Spleen (tissue), 11 donors: ENCODE results near the gene GPX7. TPM values are rescaled to one million over a fixed set of nuclear protein-coding genes. Genes with fewer than 3 reads are reported as not detected.
A peak's percentile ranks its signal among the peaks of the same experiment; 100 is the strongest.

ENCODE experiments used
- DNase-seq: peaks from one replicate; pipeline ENCODE4 v3.0.0-alpha.2; 2020
- H3K27ac ChIP-seq, 8 donors: fragments of 200-600 bp; sonication (generic) in 7 of 8; 1 replicate in 4 of 8; 2 replicates in 4 of 8; pipeline versions ENCODE4 v1.5.0 to v1.8.0; 2016 to 2021; ENCODE audit warnings: inconsistent platforms in 4 of 8, mild to moderate bottlenecking in 4 of 8, moderate library complexity in 1 of 8
- H3K27me3 ChIP-seq, 7 donors: fragments of 200-600 bp; sonication (generic) in 6 of 7; replicated peaks in 1 of 7; 1 replicate in 4 of 7; 2 replicates in 3 of 7; pipeline versions ENCODE4 v1.5.0 to v1.8.0; 2016 to 2021; ENCODE audit warnings: inconsistent platforms in 3 of 7, mild to moderate bottlenecking in 1 of 7
- H3K36me3 ChIP-seq, 6 donors: fragments of 200-600 bp; sonication (generic) in 5 of 6; 1 replicate in 4 of 6; 2 replicates in 2 of 6; pipeline versions ENCODE4 v1.5.0 to v1.8.0; 2016 to 2021; ENCODE audit warnings: inconsistent platforms in 2 of 6
- H3K4me1 ChIP-seq, 6 donors: fragments of 200-600 bp; sonication (generic) in 5 of 6; 1 replicate in 3 of 6; 2 replicates in 3 of 6; pipeline versions ENCODE4 v1.5.0 to v1.8.0; 2016 to 2021; ENCODE audit warnings: inconsistent platforms in 3 of 6
- H3K4me3 ChIP-seq, 8 donors: fragments of 200-600 bp; sonication (generic) in 7 of 8; 1 replicate in 4 of 8; 2 replicates in 4 of 8; pipeline versions ENCODE4 v1.5.0 to v1.8.0; 2016 to 2021; ENCODE audit warnings: inconsistent platforms in 4 of 8, mild to moderate bottlenecking in 4 of 8, moderate library complexity in 2 of 8
- H3K9me3 ChIP-seq, 8 donors: fragments of 200-600 bp; sonication (generic) in 7 of 8; 1 replicate in 4 of 8; 2 replicates in 4 of 8; pipeline versions ENCODE4 v1.5.0 to v1.8.0; 2016 to 2021; ENCODE audit warnings: inconsistent platforms in 4 of 8
- CTCF ChIP-seq, 11 experiments: fragments of 200-600 bp in 7 of 11; fragments of 450-650 bp in 4 of 11; sonication (generic) in 4 of 11; IDR thresholded peaks in 8 of 11; conservative IDR thresholded peaks in 3 of 11; 1 replicate in 7 of 11; 2 replicates in 4 of 11; pipeline versions ENCODE4 v1.4.0 to v1.8.0; 2016 to 2021; ENCODE audit warnings: antibody characterized with exemption in 11 of 11, inconsistent platforms in 4 of 11, mild to moderate bottlenecking in 1 of 11
- POLR2A ChIP-seq, 3 donors: fragments of 450-650 bp; IDR thresholded peaks; one replicate each; pipeline ENCODE4 v1.5.1; 2017; ENCODE audit warnings: antibody characterized with exemption in 3 of 3, mild to moderate bottlenecking in 1 of 3
- POLR2AphosphoS5 ChIP-seq, 3 donors: sonication (generic); formaldehyde crosslinking; IDR thresholded peaks; one replicate each; pipeline ENCODE4 v1.5.1; 2017; ENCODE audit warnings: antibody characterized with exemption in 3 of 3
- WGBS, 5 donors: extraction: QIAGEN DNeasy Blood & Tissue Kit in 3 of 5; methylation state at CpG; one replicate each; pipeline versions ENCODE4 v1.1.5 to v1.1.7; 2013 to 2018; 5-methylcytosine and 5-hydroxymethylcytosine counted together
- intact Hi-C: fragments of 100-400 bp; cut with DNase I; formaldehyde crosslinking; loops from one replicate; pipeline ENCODE4 v1.15.0; 2023; ENCODE audit warnings: low total_unique reads
- polyA plus RNA-seq, 3 donors: library from polyadenylated mRNA; stranded (reverse); fragments of 200-250 nt; gene quantifications; one replicate each; pipeline ENCODE4 v1.2.1, GENCODE V29; 2013
- total RNA-seq, 7 donors: library from RNA; depleted of rRNA in 3 of 7; stranded (reverse); fragments of >200 nt in 3 of 7; fragmentation: NEBNext Ultra II Directional in 4 of 7; extraction: Animal tissue kit (Norgen Biotek cat#: 25700) in 4 of 7; gene quantifications; one replicate each; pipeline versions ENCODE4 v1.1.0 to v1.2.1, GENCODE V29; 2016 to 2021
- donor health status: healthy with polysubstance abuse.
- donor health status: DM: no; HTN: no; CAD: no; lungs with moderate emphysema.
- donor health status: DM: no; HTN: no; CAD: no.
- donor health status: Bipolar disorder and iron deficiency.
- donor health status: healthy.
- donor health status: DM: no; HTN: no; CAD: no.
- donor health status: DM: yes; HTN: yes; CAD: no.

Gene GPX7
- total and polyA plus RNA-seq, 10 donors = 6.4 to 24.7 (median 13.7) TPM

GRCh38 chr1:52559875-52560274 is 42.3 kb upstream of the GPX7 start:
- no peaks in the 10 kb centered on the region for H3K9me3 ChIP-seq
- peaks cover 0 to 2% (median 0%) of the 10 kb centered on the region in 6 donors for H3K4me1 ChIP-seq
- no peak overlapping the region for H3K27ac ChIP-seq
- H3K36me3 ChIP-seq = no peaks in the 10 kb centered on the region
- H3K4me3 ChIP-seq = no peak overlapping the region
- H3K27me3 ChIP-seq = no peaks in the 10 kb centered on the region
- intact Hi-C loops = loop anchor here (10.0 kb wide), 1 partner anchor 125 kb away; no protein-coding TSS in a partner anchor
- DNase-seq = no peak
- WGBS, 5 donors = 71 to 90% (median 83%) methylated on average over 2 of the region's 2 CpGs
- no peak for TF ChIP-seq POLR2A (IDR thresholded peaks at IDR 0.05)
- no peak for TF ChIP-seq POLR2AphosphoS5 (IDR thresholded peaks at IDR 0.05)
- TF ChIP-seq CTCF (IDR thresholded peaks at IDR 0.05 in 8 of 11, conservative IDR thresholded peaks at IDR 0.05 in 3 of 11) = no peak

GRCh38 chr1:52562766-52563165 is 39.4 kb upstream of the GPX7 start:
- Histone ChIP-seq H3K27ac (no peak overlapping the region), H3K4me3 (no peak overlapping the region), H3K9me3 (no peaks in the 10 kb centered on the region), H3K27me3 (no peaks in the 10 kb centered on the region), H3K36me3 (no peaks in the 10 kb centered on the region), H3K4me1 (peaks cover 0 to 3% (median 0%) of the 10 kb centered on the region in 6 donors)
- intact Hi-C loops = no loop called here
- no peak for TF ChIP-seq POLR2AphosphoS5 (IDR thresholded peaks at IDR 0.05)
- TF ChIP-seq POLR2A (IDR thresholded peaks at IDR 0.05) = no peak
- TF ChIP-seq CTCF (IDR thresholded peaks at IDR 0.05 in 8 of 11, conservative IDR thresholded peaks at IDR 0.05 in 3 of 11) = no peak
- DNase-seq = no peak
- 83 to 94% (median 91%) methylated on average over 3 of the region's 3 CpGs for WGBS, 5 donors

DNA sequence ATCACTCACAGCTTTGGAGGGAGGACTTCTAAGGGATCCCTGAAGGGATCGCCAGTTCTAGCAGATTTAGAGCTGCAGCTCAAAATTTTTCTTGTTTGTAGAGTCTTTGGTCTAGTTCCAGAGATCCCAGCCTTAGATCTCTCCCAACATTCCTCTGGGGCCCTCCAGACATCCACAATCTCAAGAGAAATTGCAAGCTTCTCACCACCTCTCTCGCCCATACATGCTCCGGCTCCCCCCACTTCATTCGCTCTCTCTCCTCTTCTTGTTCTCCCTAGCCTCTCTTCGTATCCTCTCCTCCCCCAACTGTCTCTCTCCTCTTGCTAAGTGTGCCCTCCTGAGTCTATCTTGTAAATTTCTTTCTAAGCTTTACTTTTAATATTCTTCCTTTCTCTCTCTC is 34.2 kb upstream of the GPX7 start:
- H3K9me3 ChIP-seq = no peaks in the 10 kb centered on the region
- intact Hi-C loops = no loop called here
- no peak overlapping the region for H3K4me3 ChIP-seq
- TF ChIP-seq POLR2A (IDR thresholded peaks at IDR 0.05) (no peak), CTCF (IDR thresholded peaks at IDR 0.05 in 8 of 11, conservative IDR thresholded peaks at IDR 0.05 in 3 of 11) (no peak), POLR2AphosphoS5 (IDR thresholded peaks at IDR 0.05) (no peak)
- H3K27ac ChIP-seq = no peak overlapping the region
- 70 to 85% (median 80%) methylated on average over 5 of the region's 5 CpGs for WGBS, 5 donors
- DNase-seq = no peak
- H3K36me3 ChIP-seq = no peaks in the 10 kb centered on the region
- peaks cover 0 to 33% (median 15%) of the 10 kb centered on the region in 6 donors for H3K4me1 ChIP-seq
- no peaks in the 10 kb centered on the region for H3K27me3 ChIP-seq

- H3K4me1 ChIP-seq = peaks cover 0 to 33% (median 15%) of the 10 kb centered on the region in 6 donors
- 34 to 47% (median 37%) methylated on average over 7 of the region's 7 CpGs for WGBS, 5 donors
- no peak for DNase-seq
- no peaks in the 10 kb centered on the region for H3K27me3 ChIP-seq
- TF ChIP-seq POLR2A (IDR thresholded peaks at IDR 0.05) (no peak), POLR2AphosphoS5 (IDR thresholded peaks at IDR 0.05) (no peak), CTCF (IDR thresholded peaks at IDR 0.05 in 8 of 11, conservative IDR thresholded peaks at IDR 0.05 in 3 of 11) (no peak)
- H3K4me3 ChIP-seq = no peak overlapping the region
- H3K36me3 ChIP-seq = no peaks in the 10 kb centered on the region
- H3K9me3 ChIP-seq = no peaks in the 10 kb centered on the region
- intact Hi-C loops = no loop called here
- H3K27ac ChIP-seq = peak overlapping the region in 4 of 8 donors; percentile 15 to 50 (median 36)
These were observed 32.5 kb upstream of the GPX7 start for GRCh38 chr1:52569449-52570210.
